Rectal smooth muscle tissue (tissue), 1 donor: ENCODE results near the gene GAL.
"Not testable (repeated sequence)": the region's sequence is repeated elsewhere in the genome, so short reads cannot be mapped to it uniquely, and the experiment has no call there.

Experiments used
- H3K27ac ChIP-seq: one replicate; pipeline ENCODE4 v1.7.0; 2013; ENCODE audit warnings: low read depth, low read length, inconsistent platforms
- H3K27me3 ChIP-seq: one replicate; pipeline ENCODE4 v1.7.0; 2013; ENCODE audit warnings: low read length; ENCODE audit not compliant: control insufficient read depth, insufficient read depth
- H3K36me3 ChIP-seq: one replicate; pipeline ENCODE4 v1.7.0; 2013; ENCODE audit warnings: low read length; ENCODE audit not compliant: control insufficient read depth, insufficient read depth
- H3K4me1 ChIP-seq: one replicate; pipeline ENCODE4 v1.7.0; 2013; ENCODE audit warnings: low read length; ENCODE audit not compliant: control insufficient read depth, insufficient read depth
- H3K4me3 ChIP-seq: one replicate; pipeline ENCODE4 v1.7.0; 2013; ENCODE audit warnings: low read length
- H3K9ac ChIP-seq: one replicate; pipeline ENCODE4 v1.7.0; 2013; ENCODE audit warnings: low read length

Gene GAL, protein sequence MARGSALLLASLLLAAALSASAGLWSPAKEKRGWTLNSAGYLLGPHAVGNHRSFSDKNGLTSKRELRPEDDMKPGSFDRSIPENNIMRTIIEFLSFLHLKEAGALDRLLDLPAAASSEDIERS

DNA sequence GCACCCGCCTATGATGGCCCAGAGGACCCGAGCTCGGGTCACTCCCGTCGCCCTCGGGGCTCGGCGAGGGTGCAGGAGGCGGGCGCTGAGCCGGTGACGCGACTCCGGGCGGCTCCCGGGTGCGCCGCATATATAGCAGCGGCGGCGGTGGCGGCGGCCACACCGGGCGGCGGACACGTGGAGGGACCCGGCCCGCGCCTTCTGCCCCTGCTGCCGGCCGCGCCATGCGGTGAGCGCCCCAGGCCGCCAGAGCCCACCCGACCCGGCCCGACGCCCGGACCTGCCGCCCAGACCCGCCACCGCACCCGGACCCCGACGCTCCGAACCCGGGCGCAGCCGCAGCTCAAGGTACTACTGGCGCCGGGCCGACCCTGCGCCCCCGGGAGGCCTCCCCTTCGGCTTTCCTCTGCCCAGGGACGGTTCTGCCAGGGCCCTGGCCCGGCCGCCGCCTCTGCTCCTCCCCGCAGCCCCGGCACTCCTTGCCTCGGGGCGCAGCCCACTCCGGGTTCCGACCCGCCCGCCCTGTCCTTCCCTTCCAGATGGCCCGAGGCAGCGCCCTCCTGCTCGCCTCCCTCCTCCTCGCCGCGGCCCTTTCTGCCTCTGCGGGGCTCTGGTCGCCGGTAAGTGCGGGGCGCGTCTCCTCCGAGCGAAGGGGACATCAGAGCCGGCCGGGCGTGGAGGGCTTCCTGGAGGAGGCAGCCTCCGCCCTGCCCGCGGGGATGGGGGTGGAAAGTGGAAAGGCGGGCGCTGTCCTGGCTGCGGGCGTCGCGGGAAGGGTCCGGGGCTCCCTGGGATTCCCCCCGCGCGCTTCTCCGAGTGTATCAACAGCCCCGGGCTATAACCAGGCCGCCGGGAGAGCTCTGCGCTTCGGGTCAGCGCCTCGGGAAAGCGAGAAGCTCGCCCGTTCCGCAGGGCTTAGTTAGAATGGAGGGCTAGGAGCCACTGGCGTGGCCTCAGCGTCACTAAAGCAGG lies at the start of gene GAL:
Gene GAL, plus strand, starts transcription at position 160 of the 972 bp plus-strand sequence. Its CDS starts 380 bp downstream, at position 540.
- Histone ChIP-seq H3K27me3 (peaks cover 20% of the 10 kb centered on the region), H3K27ac (no peak within 1 kb of the TSS), H3K4me1 (no peaks in the 10 kb centered on the region), H3K4me3 (peak within 1 kb of the TSS; percentile 22), H3K36me3 (no peaks in the 10 kb centered on the region), H3K9ac (no peak within 1 kb of the TSS)

DNA sequence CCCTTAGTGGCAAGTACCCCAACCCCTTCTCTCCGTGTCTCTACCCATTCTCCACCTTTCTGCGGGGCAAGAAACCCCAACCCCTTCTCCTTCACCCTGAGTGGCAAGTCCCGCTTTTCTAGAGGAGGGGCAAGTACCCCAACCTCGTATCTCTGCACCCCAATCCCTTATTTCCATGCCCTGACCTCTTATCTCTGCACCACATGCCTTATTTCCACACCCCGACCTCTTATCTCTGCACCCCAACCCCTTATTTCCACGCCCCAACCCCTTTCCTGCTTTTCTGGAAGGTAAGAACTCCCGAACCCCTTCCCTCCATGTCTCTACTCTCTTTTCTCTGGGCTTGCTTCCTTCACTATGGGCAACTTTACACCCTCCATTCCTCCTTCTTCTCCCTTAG lies 49.7 kb upstream of the GAL start:
- not testable (repeated sequence) for H3K27ac ChIP-seq, H3K27me3 ChIP-seq, H3K4me1 ChIP-seq, H3K9ac ChIP-seq, H3K4me3 ChIP-seq, H3K36me3 ChIP-seq

DNA sequence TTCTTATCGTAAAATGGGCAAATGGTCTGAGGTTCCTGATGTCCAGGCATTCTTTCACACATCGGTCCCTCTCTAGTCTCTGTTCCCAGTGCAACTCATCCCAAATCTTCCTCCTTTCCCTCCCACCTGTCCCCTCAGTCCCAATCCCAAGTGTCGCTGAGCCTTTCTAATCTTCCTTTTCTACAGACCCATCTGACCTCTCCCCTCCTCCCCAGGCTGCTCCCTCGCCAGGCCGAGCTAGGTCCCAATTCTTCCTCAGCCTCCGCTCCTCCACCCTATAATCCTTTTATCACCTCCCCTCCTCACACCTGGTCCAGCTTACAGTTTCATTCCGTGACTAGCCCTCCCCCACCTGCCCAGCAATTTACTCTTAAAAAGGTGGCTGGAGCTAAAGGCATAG lies 49.2 kb upstream of the GAL start:
- H3K27ac ChIP-seq, H3K4me3 ChIP-seq, H3K27me3 ChIP-seq, H3K4me1 ChIP-seq, H3K36me3 ChIP-seq, H3K9ac ChIP-seq: not testable (repeated sequence)

DNA sequence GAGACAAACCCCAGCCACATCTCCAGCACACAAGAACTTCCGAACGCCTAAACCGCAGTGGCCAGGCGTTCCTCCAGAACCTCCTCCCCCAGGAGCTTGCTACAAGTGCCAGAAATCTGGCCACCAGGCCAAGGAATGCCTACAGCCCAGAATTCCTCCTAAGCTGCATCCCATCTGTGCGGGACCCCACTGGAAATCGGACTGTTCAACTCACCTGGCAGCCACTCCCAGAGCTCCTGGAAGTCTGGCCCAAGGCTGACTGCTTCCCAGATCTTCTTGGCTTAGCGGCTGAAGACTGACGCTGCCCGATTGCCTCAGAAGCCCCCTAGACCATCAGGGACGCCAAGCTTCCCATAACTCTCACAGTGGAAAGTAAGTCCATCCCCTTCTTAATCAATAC lies 48.5 kb upstream of the GAL start:
- not testable (repeated sequence) for H3K36me3 ChIP-seq, H3K9ac ChIP-seq, H3K4me1 ChIP-seq, H3K27ac ChIP-seq, H3K27me3 ChIP-seq, H3K4me3 ChIP-seq

DNA sequence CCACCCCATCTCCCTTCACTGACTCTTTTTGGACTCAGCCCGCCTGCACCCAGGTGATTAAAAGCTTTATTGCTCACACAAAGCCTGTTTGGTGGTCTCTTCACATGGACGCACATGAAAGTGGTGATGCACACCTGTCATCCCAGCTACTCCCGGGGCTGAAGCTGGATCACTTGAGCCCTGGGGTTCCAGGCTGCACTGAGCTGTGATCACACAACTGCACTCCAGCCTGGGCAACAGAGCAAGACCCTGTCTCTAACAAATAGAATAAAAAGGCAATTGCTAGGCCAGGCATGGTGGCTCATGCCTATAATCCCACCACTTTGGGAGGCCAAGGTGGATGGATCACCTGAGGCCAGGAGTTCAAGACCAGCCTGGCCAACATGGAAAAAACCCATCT lies 45.0 kb upstream of the GAL start:
- H3K27me3 ChIP-seq, H3K36me3 ChIP-seq, H3K4me3 ChIP-seq, H3K9ac ChIP-seq, H3K4me1 ChIP-seq, H3K27ac ChIP-seq: not testable (repeated sequence)

DNA sequence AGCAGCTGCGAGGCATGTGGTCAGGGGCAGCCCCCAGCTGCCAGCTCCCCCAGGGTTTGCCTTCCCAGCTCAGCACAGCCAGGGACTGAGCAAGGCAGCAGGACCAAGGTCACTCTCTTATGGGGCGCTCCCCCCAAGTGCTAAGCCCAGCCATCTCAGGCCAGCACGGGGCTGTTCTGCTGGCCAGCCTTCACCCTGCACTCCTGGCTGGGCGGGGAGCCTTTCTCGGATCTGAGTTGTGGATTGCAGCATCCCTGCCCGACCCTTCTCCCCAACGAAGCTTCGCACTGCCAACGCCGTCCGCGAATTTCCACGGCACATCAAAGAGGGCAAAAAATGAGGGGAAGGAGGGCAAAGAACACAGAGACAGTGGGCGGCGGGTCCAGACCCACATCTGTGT lies 42.5 kb upstream of the GAL start:
- Histone ChIP-seq H3K4me1 (no peaks in the 10 kb centered on the region), H3K27ac (no peak overlapping the region), H3K36me3 (no peaks in the 10 kb centered on the region), H3K9ac (no peak overlapping the region), H3K4me3 (no peak overlapping the region), H3K27me3 (no peaks in the 10 kb centered on the region)

DNA sequence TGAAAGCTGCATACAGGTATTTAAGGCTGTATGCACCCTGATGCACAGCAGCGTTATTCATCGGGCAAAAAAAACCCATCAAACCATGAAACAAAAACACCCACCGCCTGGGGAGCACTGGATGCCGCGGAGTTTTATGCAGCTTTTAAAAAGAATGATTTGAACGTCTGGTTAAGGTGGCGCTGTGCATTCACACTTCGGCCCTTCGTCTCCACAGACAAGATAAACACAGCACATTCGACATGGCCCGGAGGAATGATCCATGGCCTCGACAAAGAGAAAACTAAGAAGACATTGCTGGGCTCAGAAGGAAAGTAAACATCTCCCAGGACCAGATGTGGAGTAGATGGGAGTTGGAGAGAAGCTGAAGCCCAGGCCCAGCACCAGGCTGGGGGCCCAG lies 40.8 kb upstream of the GAL start:
- no peaks in the 10 kb centered on the region for H3K27me3 ChIP-seq
- no peak overlapping the region for H3K27ac ChIP-seq
- no peaks in the 10 kb centered on the region for H3K4me1 ChIP-seq
- H3K36me3 ChIP-seq: no peaks in the 10 kb centered on the region
- no peak overlapping the region for H3K9ac ChIP-seq
- no peak overlapping the region for H3K4me3 ChIP-seq

DNA sequence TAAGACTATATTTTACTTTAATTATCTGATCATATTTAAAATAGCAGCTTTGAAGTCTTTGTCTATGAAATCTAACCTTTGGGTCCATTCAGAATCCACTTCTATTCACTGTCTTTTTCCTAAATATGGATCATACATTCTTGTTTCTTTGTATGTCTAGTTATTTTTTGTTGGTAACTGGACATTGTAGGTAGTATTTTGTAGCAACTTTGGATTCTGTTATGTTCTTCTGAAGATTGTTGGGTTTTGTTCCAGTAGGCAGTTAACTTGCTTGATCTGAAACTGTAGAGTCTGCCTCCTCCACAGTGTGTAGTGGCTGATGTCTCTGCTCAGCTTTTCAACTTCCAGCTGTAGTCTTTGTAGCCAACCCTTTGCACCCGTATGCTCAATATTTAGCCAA lies 37.5 kb upstream of the GAL start:
- no peak overlapping the region for H3K27ac ChIP-seq
- no peak overlapping the region for H3K9ac ChIP-seq
- no peaks in the 10 kb centered on the region for H3K27me3 ChIP-seq
- no peaks in the 10 kb centered on the region for H3K36me3 ChIP-seq
- no peak overlapping the region for H3K4me3 ChIP-seq
- no peaks in the 10 kb centered on the region for H3K4me1 ChIP-seq

DNA sequence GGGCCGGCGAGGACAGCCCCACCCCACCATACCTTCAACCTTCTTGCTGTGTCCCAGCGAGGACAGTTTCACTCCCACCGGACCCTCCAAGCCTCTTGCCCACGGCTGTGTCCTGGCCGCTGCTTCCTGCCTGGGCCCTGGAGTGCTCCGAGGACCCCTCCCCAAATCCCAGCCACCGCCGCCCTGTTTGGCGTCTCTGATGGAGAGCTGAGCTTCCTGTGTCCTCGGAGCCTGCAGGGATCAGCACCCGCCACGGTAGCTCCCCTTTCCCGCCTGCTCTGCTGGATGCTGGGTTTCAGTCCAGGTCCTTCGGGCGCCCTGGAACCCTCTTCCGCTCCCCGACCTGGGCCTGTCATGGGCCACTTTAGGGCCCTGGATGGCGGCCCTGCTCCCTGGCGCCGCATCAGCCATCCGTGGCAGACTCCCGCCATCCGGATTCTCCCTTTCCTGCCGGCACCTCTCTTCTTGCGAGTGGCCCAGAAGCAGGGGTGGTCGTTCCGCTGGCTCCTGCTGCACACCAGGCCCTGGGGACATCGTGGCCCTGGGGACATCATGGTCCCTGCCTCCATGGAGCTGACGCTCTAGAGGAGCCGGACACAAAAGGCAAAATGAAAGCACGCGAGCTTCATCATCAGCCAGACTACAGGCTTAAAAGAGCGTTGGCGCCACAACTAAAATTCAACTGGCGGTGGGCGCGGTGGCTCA lies 34.3 kb upstream of the GAL start:
- no peak overlapping the region for H3K9ac ChIP-seq
- no peaks in the 10 kb centered on the region for H3K27me3 ChIP-seq
- no peaks in the 10 kb centered on the region for H3K36me3 ChIP-seq
- H3K4me1 ChIP-seq: no peaks in the 10 kb centered on the region
- H3K27ac ChIP-seq: no peak overlapping the region
- H3K4me3 ChIP-seq: no peak overlapping the region

DNA sequence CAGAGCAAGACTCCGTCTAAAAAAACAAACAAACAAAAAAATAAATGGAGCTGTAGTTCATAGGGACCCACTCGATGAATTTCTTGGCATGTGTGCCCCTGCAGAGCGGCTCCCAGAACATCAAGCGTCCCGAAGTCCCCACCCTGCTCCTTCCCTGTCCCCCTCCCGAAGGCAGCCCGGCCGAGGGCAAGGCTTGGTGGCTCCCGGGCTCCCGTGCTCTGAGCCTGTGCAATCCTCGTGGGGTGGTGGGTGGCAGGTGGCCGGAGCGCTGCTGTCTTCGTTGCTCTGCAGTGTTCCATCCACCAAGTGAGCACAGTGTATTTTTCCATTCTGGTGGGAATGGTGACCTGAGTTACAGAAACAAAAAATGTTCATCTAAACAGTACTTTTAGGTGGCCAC lies 33.5 kb upstream of the GAL start:
- H3K4me1 ChIP-seq: no peaks in the 10 kb centered on the region
- H3K9ac ChIP-seq: no peak overlapping the region
- H3K27ac ChIP-seq: no peak overlapping the region
- H3K36me3 ChIP-seq: no peaks in the 10 kb centered on the region
- no peaks in the 10 kb centered on the region for H3K27me3 ChIP-seq
- H3K4me3 ChIP-seq: no peak overlapping the region

DNA sequence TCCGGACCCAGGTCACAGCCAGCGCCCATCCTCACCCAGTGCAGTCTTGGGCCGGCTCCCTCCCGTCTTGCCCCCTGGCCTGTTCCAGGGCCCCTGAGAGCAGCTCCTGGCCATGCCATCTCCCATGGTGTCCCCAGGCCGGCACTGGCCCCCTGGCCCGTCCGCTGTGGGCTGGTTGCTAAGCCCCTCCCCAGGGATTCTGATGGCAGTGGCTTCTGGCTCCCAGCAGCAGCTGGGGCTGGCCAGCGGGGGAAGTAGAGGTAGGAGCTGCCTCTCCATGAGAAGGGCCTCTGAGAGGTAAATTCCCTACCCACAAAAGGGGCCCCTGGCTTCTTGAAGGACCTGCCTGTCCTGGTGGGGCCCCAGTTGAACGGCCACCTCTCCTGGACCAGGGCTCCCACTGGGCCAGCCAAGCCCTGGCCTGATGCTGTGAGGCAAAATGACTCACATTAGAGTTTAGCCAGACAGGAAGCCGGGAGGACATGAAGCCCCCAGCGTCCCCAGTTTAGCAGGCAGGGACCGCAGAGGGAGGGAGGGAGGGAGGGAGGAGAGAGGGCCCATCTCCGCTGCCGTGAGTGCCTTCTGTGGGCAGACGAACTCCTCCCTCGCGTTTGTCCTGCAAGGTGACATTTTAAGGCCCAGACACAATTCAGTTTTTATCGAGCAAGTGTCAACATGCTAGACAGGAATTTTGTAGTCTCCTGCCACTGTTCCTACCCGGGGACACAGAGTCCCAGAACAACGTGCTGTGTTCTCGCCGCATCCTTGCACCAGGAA lies 32.9 kb upstream of the GAL start:
- Histone ChIP-seq H3K27me3 (no peaks in the 10 kb centered on the region), H3K4me3 (no peak overlapping the region), H3K4me1 (no peaks in the 10 kb centered on the region), H3K9ac (no peak overlapping the region), H3K36me3 (no peaks in the 10 kb centered on the region), H3K27ac (no peak overlapping the region)

DNA sequence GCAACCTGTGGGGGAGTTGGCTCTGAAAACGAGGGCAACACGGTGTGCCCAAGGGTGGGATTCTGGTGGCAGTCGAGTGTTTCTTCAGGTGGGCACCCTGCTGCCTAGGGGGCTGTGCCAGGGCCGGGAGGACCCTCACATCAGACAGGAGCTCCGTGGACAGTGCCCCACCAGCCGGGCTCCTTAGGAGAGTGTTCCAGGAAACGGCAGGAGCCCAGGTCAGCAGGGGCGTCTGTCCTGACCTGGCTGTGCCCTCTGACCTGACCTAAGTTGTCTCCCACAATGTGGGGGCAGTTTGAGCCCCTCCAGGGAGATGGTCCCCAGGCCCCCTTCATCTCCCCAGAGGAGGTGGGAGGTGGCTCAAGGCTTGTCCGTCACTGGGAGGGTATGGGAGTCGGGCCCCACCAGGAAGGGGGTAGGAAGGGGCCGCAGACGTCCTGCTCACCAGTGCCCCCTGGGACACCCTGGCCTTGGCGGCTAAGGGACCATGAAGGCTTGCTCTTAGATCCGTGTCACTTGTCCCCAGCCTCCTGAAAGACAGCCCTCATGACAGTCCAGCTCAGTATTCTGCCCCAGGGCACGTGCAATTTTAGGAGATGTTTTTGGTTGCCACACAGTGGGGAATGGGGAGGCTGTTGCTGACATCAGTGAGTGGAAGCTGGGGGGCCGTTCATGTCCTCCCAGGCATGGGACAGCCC lies 32.2 kb upstream of the GAL start:
- H3K27me3 ChIP-seq: no peaks in the 10 kb centered on the region

More for the DNA sequence above, 32.2 kb upstream of the GAL start:
- no peaks in the 10 kb centered on the region for H3K36me3 ChIP-seq
- no peak overlapping the region for H3K27ac ChIP-seq
- no peak overlapping the region for H3K4me3 ChIP-seq
- no peak overlapping the region for H3K9ac ChIP-seq
- H3K4me1 ChIP-seq: no peaks in the 10 kb centered on the region
